IMR-90 (cell line): ENCODE measurements around the gene RCAN2. TPM values are rescaled to one million over a fixed set of nuclear protein-coding genes. Genes with fewer than 3 reads are reported as not detected.

Source experiments
- ATAC-seq: fragments of 200-7000 bp; cut with Tn5 transposase; 2 replicates; pipeline ENCODE4 v1.9.1; 2020; ENCODE audit warnings: low read depth, mild to moderate bottlenecking, moderate library complexity
- BruUV-seq: library from RNA; stranded (reverse); fragments of 400-500 nt; replicated peaks from 2 replicates; lab custom pipeline; 2021; lab: Mats Ljungman, UMichigan
- CTCF ChIA-PET: fragments of 300-600 bp; formaldehyde crosslinking; extraction: SDS; loops from one replicate; lab custom pipeline; 2021; ENCODE audit warnings: antibody characterized with exemption; lab: Yijun Ruan, JAX
- POLR2A ChIA-PET: fragments of 300-600 bp; sonication (Branson Sonifier 250); formaldehyde crosslinking; loops from one replicate; lab custom pipeline; 2022; ENCODE audit warnings: antibody characterized with exemption; ENCODE audit not compliant: unreplicated experiment; lab: Charles Lee
- DNase-seq: peaks from one replicate; pipeline ENCODE4 v3.0.0; 2013
- H2AFZ ChIP-seq: replicated peaks from 2 replicates; pipeline ENCODE3; 2013; ENCODE audit warnings: low read length, mild to moderate bottlenecking; ENCODE audit not compliant: poor library complexity
- H2AK5ac ChIP-seq: 2 replicates; pipeline ENCODE4 v1.6.1; 2013; ENCODE audit warnings: low read depth, low read length, inconsistent platforms
- H2AK9ac ChIP-seq: replicated peaks from 2 replicates; pipeline ENCODE3; 2013; ENCODE audit warnings: mild to moderate bottlenecking, low read depth, low read length, moderate library complexity; ENCODE audit not compliant: poor library complexity
- H2BK120ac ChIP-seq: 2 replicates; pipeline ENCODE4 v1.6.1; 2013; ENCODE audit warnings: low read depth, low read length, inconsistent platforms
- H2BK15ac ChIP-seq: 3 replicates; pipeline ENCODE4 v1.6.1; 2013; ENCODE audit warnings: low read depth, low read length, inconsistent platforms
- H2BK20ac ChIP-seq: 2 replicates; pipeline ENCODE4 v1.6.1; 2013; ENCODE audit warnings: low read depth, mild to moderate bottlenecking, inconsistent platforms, low read length, moderate library complexity
- H2BK5ac ChIP-seq: 2 replicates; pipeline ENCODE4 v1.6.1; 2013; ENCODE audit warnings: mild to moderate bottlenecking, low read depth, low read length, inconsistent platforms; ENCODE audit not compliant: poor library complexity, severe bottlenecking
- H3K14ac ChIP-seq: replicated peaks from 2 replicates; pipeline ENCODE4 v1.6.1; 2013; ENCODE audit warnings: low read depth, low read length, inconsistent platforms
- H3K18ac ChIP-seq: 2 replicates; pipeline ENCODE4 v1.6.1; 2013; ENCODE audit warnings: low read depth, low read length, control low read depth
- H3K23ac ChIP-seq: 2 replicates; pipeline ENCODE4 v1.6.1; 2013; ENCODE audit warnings: low read depth, low read length, inconsistent platforms
- H3K27ac ChIP-seq: 2 replicates; pipeline ENCODE4 v1.5.1; 2013; ENCODE audit warnings: mild to moderate bottlenecking, control low read depth, low read length; ENCODE audit not compliant: insufficient read depth
- H3K27me3 ChIP-seq: 2 replicates; pipeline ENCODE4 v1.6.1; 2013; ENCODE audit warnings: low read length; ENCODE audit not compliant: control insufficient read depth, insufficient read depth
- H3K36me3 ChIP-seq: 2 replicates; pipeline ENCODE4 v1.6.1; 2013; ENCODE audit warnings: low read length, mixed read lengths; ENCODE audit not compliant: control insufficient read depth, insufficient read depth
- H3K4ac ChIP-seq: 2 replicates; pipeline ENCODE4 v1.6.1; 2013; ENCODE audit warnings: low read depth, low read length, inconsistent platforms
- H3K4me1 ChIP-seq: 2 replicates; pipeline ENCODE4 v1.6.1; 2013; ENCODE audit warnings: low read length, mixed read lengths; ENCODE audit not compliant: control insufficient read depth, insufficient read depth
- H3K4me2 ChIP-seq: 2 replicates; pipeline ENCODE4 v1.6.1; 2013; ENCODE audit warnings: low read depth, mild to moderate bottlenecking, control low read depth, low read length, moderate library complexity
- H3K4me3 ChIP-seq: 2 replicates; pipeline ENCODE4 v1.5.1; 2013; ENCODE audit warnings: low read depth, mild to moderate bottlenecking, control low read depth, low read length, moderate library complexity; ENCODE audit not compliant: insufficient read depth
- H3K56ac ChIP-seq: 2 replicates; pipeline ENCODE4 v1.6.1; 2013; ENCODE audit warnings: low read length, inconsistent platforms; ENCODE audit not compliant: insufficient read depth; ENCODE audit errors: extremely low read depth
- H3K79me1 ChIP-seq, 2 experiments: 2 replicates each; pipeline ENCODE4 v1.6.1; 2013; ENCODE audit warnings: low read length in 2 of 2, inconsistent platforms in 1 of 2, low read depth in 1 of 2
- H3K9ac ChIP-seq: 2 replicates; pipeline ENCODE4 v1.6.1; 2013; ENCODE audit warnings: low read depth, low read length, control low read depth
- H3K9me1 ChIP-seq: 2 replicates; pipeline ENCODE4 v1.6.1; 2013; ENCODE audit warnings: low read length, inconsistent platforms; ENCODE audit not compliant: insufficient read depth
- H3K9me3 ChIP-seq: 2 replicates; pipeline ENCODE4 v1.6.1; 2013; ENCODE audit warnings: low read length; ENCODE audit not compliant: control insufficient read depth, insufficient read depth
- H4K20me1 ChIP-seq: 2 replicates; pipeline ENCODE4 v1.6.1; 2013; ENCODE audit warnings: low read length, inconsistent platforms; ENCODE audit not compliant: insufficient read depth
- H4K5ac ChIP-seq: 2 replicates; pipeline ENCODE4 v1.6.1; 2013; ENCODE audit warnings: mild to moderate bottlenecking, low read depth, low read length, control low read depth
- H4K8ac ChIP-seq, 2 experiments: 2 replicates each; pipeline ENCODE4 v1.6.1; 2013; ENCODE audit warnings: low read depth in 2 of 2, low read length in 2 of 2, control low read depth in 1 of 2, inconsistent platforms in 1 of 2
- H4K91ac ChIP-seq: 2 replicates; pipeline ENCODE4 v1.6.1; 2013; ENCODE audit warnings: low read depth, low read length, inconsistent platforms; ENCODE audit not compliant: insufficient read depth
- BHLHE40 ChIP-seq: fragments of 150-350 bp; IDR thresholded peaks from 2 replicates; pipeline ENCODE4 v1.6.1; 2016; ENCODE audit warnings: mild to moderate bottlenecking, low read depth, low read length
- CEBPB ChIP-seq: IDR thresholded peaks from 2 replicates; pipeline ENCODE4 v1.6.1; 2012; ENCODE audit warnings: low read depth, low read length, improper control_type of control experiment
- CHD1 ChIP-seq: IDR thresholded peaks from 2 replicates; pipeline ENCODE4 v1.6.1; 2012; ENCODE audit warnings: low read depth, low read length, improper control_type of control experiment
- FOS ChIP-seq: fragments of 150-350 bp; IDR thresholded peaks from 2 replicates; pipeline ENCODE4 v1.6.1; 2016; ENCODE audit warnings: low read depth, low read length
- MAFK ChIP-seq: IDR thresholded peaks from 2 replicates; pipeline ENCODE4 v1.6.1; 2012; ENCODE audit warnings: low read depth, low read length, improper control_type of control experiment
- MAZ ChIP-seq: IDR thresholded peaks from 2 replicates; pipeline ENCODE4 v1.6.1; 2012; ENCODE audit warnings: low read depth, mild to moderate bottlenecking, low read length, improper control_type of control experiment, moderate library complexity, borderline replicate concordance
- MXI1 ChIP-seq: IDR thresholded peaks from 2 replicates; pipeline ENCODE4 v1.6.1; 2012; ENCODE audit warnings: low read depth, mild to moderate bottlenecking, low read length, moderate library complexity, borderline replicate concordance
- NFE2L2 ChIP-seq: fragments of 150-350 bp; IDR thresholded peaks from 2 replicates; pipeline ENCODE4 v1.6.1; 2016; ENCODE audit warnings: low read depth, mild to moderate bottlenecking, low read length
- POLR2A ChIP-seq: IDR thresholded peaks from 2 replicates; pipeline ENCODE4 v1.6.1; 2012; ENCODE audit warnings: mild to moderate bottlenecking, low read depth, low read length
- RAD21 ChIP-seq: IDR thresholded peaks from 2 replicates; pipeline ENCODE4 v1.6.1; 2012; ENCODE audit warnings: low read length, improper control_type of control experiment
- RCOR1 ChIP-seq: IDR thresholded peaks from 2 replicates; pipeline ENCODE4 v1.6.1; 2012; ENCODE audit warnings: mild to moderate bottlenecking, low read length, improper control_type of control experiment; ENCODE audit not compliant: insufficient replicate concordance
- RFX5 ChIP-seq: IDR thresholded peaks from 2 replicates; pipeline ENCODE4 v1.8.0; 2012; ENCODE audit warnings: low read depth, mild to moderate bottlenecking, low read length, moderate library complexity
- SMC3 ChIP-seq: fragments of 150-350 bp; IDR thresholded peaks from 2 replicates; pipeline ENCODE4 v1.6.1; 2016; ENCODE audit warnings: low read depth, mild to moderate bottlenecking, antibody characterized with exemption, low read length, moderate library complexity
- WGBS, 2 experiments: methylation state at CpG; one replicate each; pipeline versions ENCODE4 v1.1.5 to v1.1.7; 2013; ENCODE audit warnings: missing lambda C conversion rate in 2 of 2; ENCODE audit not compliant: insufficient read length in 1 of 2; ENCODE audit errors: extremely low coverage in 2 of 2; 5-methylcytosine and 5-hydroxymethylcytosine counted together
- dilution Hi-C: fragments of 300-500 bp; cut with HindIII; formaldehyde crosslinking; loops from one replicate; pipeline ENCODE4 v1.14.3; 2018; ENCODE audit warnings: low sequenced_read_pairs; ENCODE audit not compliant: unreplicated experiment
- in situ Hi-C: fragments of 300-500 bp; cut with MboI; formaldehyde crosslinking; loops from 3 replicates; pipeline ENCODE4 v1.14.3; 2019; ENCODE audit warnings: low sequenced_read_pairs, inconsistent platforms, mixed read lengths
- intact Hi-C: fragments of 100-400 bp; cut with micrococcal nuclease; formaldehyde crosslinking; loops from 2 replicates; pipeline ENCODE4 v1.10.0; 2022
- polyA plus RNA-seq, 3 experiments: library from polyadenylated mRNA; depleted of rRNA; stranded (reverse); fragments of >200 nt; gene quantifications; 2 replicates each; pipeline ENCODE4 v1.2.3, GENCODE V29; 2012; ENCODE audit warnings: low replicate concordance in 1 of 3
- total RNA-seq: library from RNA; depleted of rRNA; stranded (reverse); fragments of >200 nt; gene quantifications from 2 replicates; pipeline ENCODE4 v1.2.3, GENCODE V29; 2012
- TF ChIP-seq, protein P1 (sequence below): fragments of 150-350 bp; IDR thresholded peaks from 2 replicates; pipeline ENCODE4 v1.6.1; 2017; ENCODE audit warnings: mild to moderate bottlenecking, antibody characterized with exemption, low read length, low read depth
- TF ChIP-seq, protein P2 (sequence below): fragments of 150-350 bp; IDR thresholded peaks from 2 replicates; pipeline ENCODE4 v1.6.1; 2016; ENCODE audit warnings: low read depth, mild to moderate bottlenecking, low read length, moderate library complexity, borderline replicate concordance
- TF ChIP-seq, protein P3 (sequence below): conservative IDR thresholded peaks from 2 replicates; pipeline ENCODE4 v1.5.1; 2012; ENCODE audit warnings: mild to moderate bottlenecking, low read depth, low read length, improper control_type of control experiment

Gene RCAN2
- total and polyA plus RNA-seq, 2 of the 4 experiments (the other 2 are of a cell fraction) = 1.3 to 1.8 TPM

DNA sequence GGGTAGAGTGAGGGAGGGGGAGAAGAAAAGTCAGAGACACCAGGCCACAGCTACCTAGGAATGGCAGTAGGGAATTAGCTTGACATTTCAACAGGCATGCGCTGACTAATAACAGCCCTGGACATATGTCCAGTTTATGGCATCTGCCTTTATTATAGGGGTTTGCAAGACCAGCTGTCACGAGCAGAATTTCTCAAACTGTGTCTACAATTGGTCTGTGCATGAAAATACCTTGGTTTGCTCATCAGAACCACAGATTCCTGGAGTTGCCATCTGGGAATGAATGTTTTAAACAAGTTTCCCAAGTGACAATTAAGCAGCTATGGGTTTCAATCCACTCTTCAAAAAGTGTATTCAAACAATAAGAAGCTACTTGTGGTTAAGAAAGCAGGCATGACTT is 210.1 kb downstream of the RCAN2 start:
- H3K9me3 ChIP-seq = no peaks in the 10 kb centered on the region
- no peaks in the 10 kb centered on the region for H3K9me1 ChIP-seq
- H2AK5ac ChIP-seq = no peak overlapping the region
- intact Hi-C loops = no loop called here
- H3K27ac ChIP-seq = no peak overlapping the region
- WGBS, 2 experiments = no CpG with 5 or more reads among the region's 2 CpGs
- no peaks in the 10 kb centered on the region for H3K36me3 ChIP-seq
- in situ Hi-C loops = no loop called here
- H3K9ac ChIP-seq = no peak overlapping the region
- no peak overlapping the region for H2BK15ac ChIP-seq
- no peak overlapping the region for H2BK20ac ChIP-seq
- TF ChIP-seq BHLHE40 = no peak
- no peak for TF ChIP-seq CEBPB
- TF ChIP-seq, protein P1, sequence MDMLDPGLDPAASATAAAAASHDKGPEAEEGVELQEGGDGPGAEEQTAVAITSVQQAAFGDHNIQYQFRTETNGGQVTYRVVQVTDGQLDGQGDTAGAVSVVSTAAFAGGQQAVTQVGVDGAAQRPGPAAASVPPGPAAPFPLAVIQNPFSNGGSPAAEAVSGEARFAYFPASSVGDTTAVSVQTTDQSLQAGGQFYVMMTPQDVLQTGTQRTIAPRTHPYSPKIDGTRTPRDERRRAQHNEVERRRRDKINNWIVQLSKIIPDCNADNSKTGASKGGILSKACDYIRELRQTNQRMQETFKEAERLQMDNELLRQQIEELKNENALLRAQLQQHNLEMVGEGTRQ = no peak
- no peak for TF ChIP-seq NFE2L2
- no peak for TF ChIP-seq MXI1
- TF ChIP-seq RCOR1 = no peak
- TF ChIP-seq MAZ = no peak
- TF ChIP-seq, protein P2, sequence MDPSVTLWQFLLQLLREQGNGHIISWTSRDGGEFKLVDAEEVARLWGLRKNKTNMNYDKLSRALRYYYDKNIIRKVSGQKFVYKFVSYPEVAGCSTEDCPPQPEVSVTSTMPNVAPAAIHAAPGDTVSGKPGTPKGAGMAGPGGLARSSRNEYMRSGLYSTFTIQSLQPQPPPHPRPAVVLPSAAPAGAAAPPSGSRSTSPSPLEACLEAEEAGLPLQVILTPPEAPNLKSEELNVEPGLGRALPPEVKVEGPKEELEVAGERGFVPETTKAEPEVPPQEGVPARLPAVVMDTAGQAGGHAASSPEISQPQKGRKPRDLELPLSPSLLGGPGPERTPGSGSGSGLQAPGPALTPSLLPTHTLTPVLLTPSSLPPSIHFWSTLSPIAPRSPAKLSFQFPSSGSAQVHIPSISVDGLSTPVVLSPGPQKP = no peak
- TF ChIP-seq, protein P3, sequence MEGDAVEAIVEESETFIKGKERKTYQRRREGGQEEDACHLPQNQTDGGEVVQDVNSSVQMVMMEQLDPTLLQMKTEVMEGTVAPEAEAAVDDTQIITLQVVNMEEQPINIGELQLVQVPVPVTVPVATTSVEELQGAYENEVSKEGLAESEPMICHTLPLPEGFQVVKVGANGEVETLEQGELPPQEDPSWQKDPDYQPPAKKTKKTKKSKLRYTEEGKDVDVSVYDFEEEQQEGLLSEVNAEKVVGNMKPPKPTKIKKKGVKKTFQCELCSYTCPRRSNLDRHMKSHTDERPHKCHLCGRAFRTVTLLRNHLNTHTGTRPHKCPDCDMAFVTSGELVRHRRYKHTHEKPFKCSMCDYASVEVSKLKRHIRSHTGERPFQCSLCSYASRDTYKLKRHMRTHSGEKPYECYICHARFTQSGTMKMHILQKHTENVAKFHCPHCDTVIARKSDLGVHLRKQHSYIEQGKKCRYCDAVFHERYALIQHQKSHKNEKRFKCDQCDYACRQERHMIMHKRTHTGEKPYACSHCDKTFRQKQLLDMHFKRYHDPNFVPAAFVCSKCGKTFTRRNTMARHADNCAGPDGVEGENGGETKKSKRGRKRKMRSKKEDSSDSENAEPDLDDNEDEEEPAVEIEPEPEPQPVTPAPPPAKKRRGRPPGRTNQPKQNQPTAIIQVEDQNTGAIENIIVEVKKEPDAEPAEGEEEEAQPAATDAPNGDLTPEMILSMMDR = no peak
- no peak for TF ChIP-seq FOS
- no peak for TF ChIP-seq RAD21
- no peak for TF ChIP-seq MAFK
- no peak for TF ChIP-seq CHD1
- no peak for TF ChIP-seq RFX5
- no peak for TF ChIP-seq POLR2A
- no peak for TF ChIP-seq SMC3
- H2AK9ac ChIP-seq = no peak overlapping the region
- no peaks in the 10 kb centered on the region for H3K79me1 ChIP-seq
- POLR2A ChIA-PET = no interaction called here
- no peaks in the 10 kb centered on the region for H4K20me1 ChIP-seq
- H4K91ac ChIP-seq = no peak overlapping the region
- no peak overlapping the region for H4K5ac ChIP-seq
- ATAC-seq = no peak
- no peak overlapping the region for H3K4me2 ChIP-seq
- H4K8ac ChIP-seq = no peak overlapping the region
- H3K14ac ChIP-seq = no peak overlapping the region
- BruUV-seq = no TSS peak
- no peak overlapping the region for H2BK5ac ChIP-seq
- CTCF ChIA-PET = no interaction called here
- DNase-seq = no peak
- no peak overlapping the region for H3K23ac ChIP-seq
- no peak overlapping the region for H3K56ac ChIP-seq
- dilution Hi-C loops = no loop called here
- H3K4ac ChIP-seq = no peak overlapping the region
- H3K4me3 ChIP-seq = no peak overlapping the region
- H3K18ac ChIP-seq = no peak overlapping the region
- no peaks in the 10 kb centered on the region for H3K27me3 ChIP-seq
- no peaks in the 10 kb centered on the region for H3K4me1 ChIP-seq
- no peak overlapping the region for H2BK120ac ChIP-seq
- H2AFZ ChIP-seq = no peak overlapping the region
